GM12878 (cell line): ENCODE data around the gene ACAD11. TPM values are rescaled to one million over a fixed set of nuclear protein-coding genes. Genes with fewer than 3 reads are reported as not detected.

Source experiments
- ATAC-seq: fragments of 200-7000 bp; cut with Tn5 transposase; 3 replicates; pipeline ENCODE4 v1.9.1; 2020; ENCODE audit warnings: mild to moderate bottlenecking, moderate library complexity
- BruUV-seq: library from RNA; stranded (reverse); fragments of 400-500 nt; replicated peaks from 2 replicates; lab custom pipeline; 2021; lab: Mats Ljungman, UMichigan
- CTCF ChIA-PET: fragments of 300-600 bp; sonication (Branson Sonifier 250); formaldehyde crosslinking; extraction: SDS; loops from one replicate; lab custom pipeline; 2021; ENCODE audit warnings: inconsistent platforms; lab: Yijun Ruan, JAX
- POLR2A ChIA-PET: fragments of 350-600 bp; formaldehyde crosslinking; extraction: SDS; loops from one replicate; lab custom pipeline; 2021; ENCODE audit warnings: inconsistent platforms; lab: Charles Lee
- RAD21 ChIA-PET: fragments of 300-600 bp; sonication (Branson Sonifier 250); formaldehyde crosslinking; loops from one replicate; lab custom pipeline; 2023; ENCODE audit warnings: antibody characterized with exemption; ENCODE audit not compliant: unreplicated experiment; lab: Charles Lee
- SMC1A ChIA-PET: fragments of 300-600 bp; sonication (Branson Sonifier 250); formaldehyde crosslinking; loops from one replicate; lab custom pipeline; 2023; ENCODE audit not compliant: unreplicated experiment, uncharacterized antibody; lab: Charles Lee
- DNase-seq: peaks from one replicate; pipeline ENCODE4 v3.0.0-alpha.2; 2011; ENCODE audit warnings: low read depth, low spot score
- FAIRE-seq: peaks from 3 replicates; lab custom pipeline; 2011; peaks lifted over from hg19 to GRCh38; lab: Jason Lieb, UNC
- H2AFZ ChIP-seq: 2 replicates; pipeline ENCODE4 v1.6.0; 2011; ENCODE audit warnings: low read depth, low read length, control low read depth; ENCODE audit not compliant: control insufficient read depth
- H3K27ac ChIP-seq: 2 replicates; pipeline ENCODE4 v1.5.1; 2011; ENCODE audit warnings: control low read depth; ENCODE audit not compliant: control insufficient read depth, insufficient read depth
- H3K27me3 ChIP-seq, 2 experiments: replicated peaks in 1 of 2; 2 replicates each; pipeline versions ENCODE4 v1.6.0 to v1.6.1; 2011; ENCODE audit warnings: low read length in 1 of 2; ENCODE audit not compliant: control insufficient read depth in 2 of 2, insufficient read depth in 2 of 2
- H3K36me3 ChIP-seq, 2 experiments: 2 replicates each; pipeline ENCODE4 v1.5.1; 2011; ENCODE audit warnings: low read length in 1 of 2; ENCODE audit not compliant: control insufficient read depth in 2 of 2, insufficient read depth in 2 of 2
- H3K4me1 ChIP-seq: 2 replicates; pipeline ENCODE4 v1.6.1; 2011; ENCODE audit warnings: mild to moderate bottlenecking, low read length, moderate library complexity, mixed read lengths; ENCODE audit not compliant: control insufficient read depth, insufficient read depth
- H3K4me2 ChIP-seq: 2 replicates; pipeline ENCODE4 v1.6.0; 2011; ENCODE audit warnings: control low read depth; ENCODE audit not compliant: control insufficient read depth, insufficient read depth
- H3K4me3 ChIP-seq: fragments of 200-600 bp; sonication (generic); 2 replicates; pipeline ENCODE4 v1.5.1; 2016
- H3K79me2 ChIP-seq: 2 replicates; pipeline ENCODE4 v1.6.0; 2011; ENCODE audit warnings: low read length; ENCODE audit not compliant: control insufficient read depth, insufficient read depth
- H3K9ac ChIP-seq: 2 replicates; pipeline ENCODE4 v1.8.0; 2011; ENCODE audit warnings: low read length, control low read depth, mixed read lengths; ENCODE audit not compliant: control insufficient read depth, insufficient read depth
- H3K9me3 ChIP-seq: replicated peaks from 3 replicates; pipeline ENCODE4 v1.5.1; 2011; ENCODE audit warnings: mild to moderate bottlenecking, low read length; ENCODE audit not compliant: control insufficient read depth, insufficient read depth
- H4K20me1 ChIP-seq: 2 replicates; pipeline ENCODE4 v1.6.0; 2011; ENCODE audit not compliant: control insufficient read depth, insufficient read depth
- BCLAF1 ChIP-seq: fragments of 450-650 bp; IDR thresholded peaks from 2 replicates; pipeline ENCODE4 v1.6.1; 2017; ENCODE audit warnings: antibody characterized with exemption, mild to moderate bottlenecking, moderate library complexity
- BRCA1 ChIP-seq: IDR thresholded peaks from 2 replicates; pipeline ENCODE4 v1.6.1; 2011; ENCODE audit warnings: low read depth, low read length, improper control_type of control experiment
- EGR1 ChIP-seq, 2 experiments: IDR thresholded peaks; 1 replicate in 1 of 2; 2 replicates in 1 of 2; pipeline ENCODE4 v1.6.1; 2011 to 2012; ENCODE audit warnings: low read depth in 2 of 2, low read length in 2 of 2, borderline replicate concordance in 1 of 2, mild to moderate bottlenecking in 1 of 2, moderate library complexity in 1 of 2
- ESRRA ChIP-seq: IDR thresholded peaks from 2 replicates; pipeline ENCODE4 v1.6.1; 2012; ENCODE audit warnings: mild to moderate bottlenecking, low read length, improper control_type of control experiment
- ETV6 ChIP-seq, 2 experiments: fragments of 450-650 bp in 1 of 2; IDR thresholded peaks in 1 of 2; conservative IDR thresholded peaks in 1 of 2; 2 replicates each; pipeline ENCODE4 v1.6.1; 2014; ENCODE audit warnings: antibody characterized with exemption in 1 of 2, borderline replicate concordance in 1 of 2, low read depth in 1 of 2, mild to moderate bottlenecking in 1 of 2, moderate library complexity in 1 of 2
- GABPA ChIP-seq: IDR thresholded peaks from 2 replicates; pipeline ENCODE4 v1.6.1; 2014; ENCODE audit warnings: antibody characterized with exemption, low read depth, mild to moderate bottlenecking, inconsistent platforms
- IKZF2 ChIP-seq, 2 experiments: fragments of 450-650 bp; IDR thresholded peaks; 2 replicates each; pipeline ENCODE4 v1.6.1; 2017; ENCODE audit warnings: mild to moderate bottlenecking in 2 of 2, moderate library complexity in 2 of 2
- KLF5 ChIP-seq: fragments of 450-650 bp; IDR thresholded peaks from 2 replicates; pipeline ENCODE4 v1.6.1; 2014; ENCODE audit warnings: mild to moderate bottlenecking; ENCODE audit not compliant: partially characterized antibody
- MAX ChIP-seq: IDR thresholded peaks from 2 replicates; pipeline ENCODE4 v1.6.1; 2012; ENCODE audit warnings: low read depth, low read length, improper control_type of control experiment
- PML ChIP-seq: IDR thresholded peaks from 2 replicates; pipeline ENCODE4 v1.6.1; 2012; ENCODE audit warnings: low read length, inconsistent platforms
- POLR2A ChIP-seq: IDR thresholded peaks from 2 replicates; pipeline ENCODE4 v1.6.1; 2011; ENCODE audit warnings: low read depth, mild to moderate bottlenecking, low read length
- SP1 ChIP-seq: IDR thresholded peaks from one replicate; pipeline ENCODE4 v1.6.1; 2011; ENCODE audit warnings: low read depth, low read length
- SRF ChIP-seq, 2 experiments: IDR thresholded peaks; 2 replicates each; pipeline ENCODE4 v1.6.1; 2011; ENCODE audit warnings: low read depth in 2 of 2, low read length in 2 of 2, mild to moderate bottlenecking in 1 of 2, moderate library complexity in 1 of 2
- WRNIP1 ChIP-seq: IDR thresholded peaks from 2 replicates; pipeline ENCODE4 v1.6.1; 2011; ENCODE audit warnings: low read depth, low read length, improper control_type of control experiment, borderline replicate concordance
- WGBS: methylation state at CpG from one replicate; pipeline ENCODE4 v1.1.6; 2016; ENCODE audit warnings: low lambda C conversion rate; ENCODE audit not compliant: insufficient replicate concordance, insufficient coverage; ENCODE audit errors: missing lambda C conversion rate; 5-methylcytosine and 5-hydroxymethylcytosine counted together
- in situ Hi-C: fragments of 300-500 bp; cut with MboI; formaldehyde crosslinking; loops from 9 replicates; pipeline ENCODE4 v1.14.3; 2018; ENCODE audit warnings: mixed read lengths
- intact Hi-C: fragments of 100-400 bp; cut with micrococcal nuclease; formaldehyde crosslinking; loops from one replicate; pipeline ENCODE4 v1.14.2; 2022; ENCODE audit not compliant: unreplicated experiment
- polyA plus RNA-seq, 11 experiments: library from polyadenylated mRNA; depleted of rRNA in 4 of 11; unstranded in 6 of 11; stranded (reverse) in 5 of 11; fragments of >200 nt; fragmentation: Nextera tagmentation in 4 of 11; fragmentation: Illumina TruSeq in 1 of 11; extraction: Ambion mirVana in 4 of 11; extraction: Trizol in 1 of 11; gene quantifications; 1 replicate in 1 of 11; 2 replicates in 10 of 11; pipeline versions ENCODE4 v1.2.1 to v1.2.3, GENCODE V29; 2011 to 2016; ENCODE audit warnings: inconsistent platforms in 2 of 11, missing spikeins in 2 of 11, low read depth in 1 of 11
- total RNA-seq, 4 experiments: library from RNA; depleted of rRNA in 3 of 4; stranded (reverse); fragments of >200 nt in 3 of 4; fragmentation: Illumina TruSeq in 1 of 4; extraction: Trizol in 1 of 4; gene quantifications; 2 replicates each; pipeline versions ENCODE4 v1.2.1 to v1.2.3, GENCODE V29; 2013 to 2021

Gene ACAD11
- total and polyA plus RNA-seq, 10 of the 15 experiments (the other 5 are each of a cell fraction or from before 2014, with no cell fraction given), result 2.4 to 15.9 (median 10.4) TPM

- H3K4me2 ChIP-seq, result no peak overlapping the region
- H3K4me3 ChIP-seq, result no peak overlapping the region
- no peaks in the 10 kb centered on the region for H3K9me3 ChIP-seq
- H2AFZ ChIP-seq, result no peak overlapping the region
- H3K79me2 ChIP-seq, result no peaks in the 10 kb centered on the region
- peaks cover 0 to 3% of the 10 kb centered on the region in 2 experiments; a peak in 1 of 4 replicates for H3K36me3 ChIP-seq
- 94% methylated on average over 2 of the region's 2 CpGs for WGBS
- no peaks in the 10 kb centered on the region for H3K27me3 ChIP-seq
- ATAC-seq, result no peak
- RAD21 ChIA-PET, result interaction anchor here (0.8 kb wide), 1 partner anchor 26 kb away, joined by 3 read pairs; no protein-coding TSS in a partner anchor
- POLR2A ChIA-PET, result no interaction called here
- CTCF ChIA-PET, result interaction anchor here (0.9 kb wide), 1 partner anchor 44 kb away, joined by 3 read pairs; no protein-coding TSS in a partner anchor
- H3K4me1 ChIP-seq, result no peaks in the 10 kb centered on the region
- no TSS peak for BruUV-seq
- TF ChIP-seq KLF5 (no peak), ESRRA (no peak), POLR2A (no peak)
- TF ChIP-seq, all 136 proteins: peak for 0
- no peak for FAIRE-seq
- H3K9ac ChIP-seq, result no peak overlapping the region
- H3K27ac ChIP-seq, result no peak overlapping the region
- in situ Hi-C loops (no loop called here), intact Hi-C loops (no loop called here)
- H4K20me1 ChIP-seq, result no peaks in the 10 kb centered on the region
- DNase-seq, result no peak
- SMC1A ChIA-PET, result interaction anchor here (1.6 kb wide), 1 partner anchor 45 kb away, joined by 6 read pairs; no protein-coding TSS in a partner anchor
Measured at GRCh38 chr3:132597660-132598059, 61.9 kb downstream of the ACAD11 start.

- H3K27ac ChIP-seq, result no peak within 1 kb of the TSS
- H2AFZ ChIP-seq, result no peak within 1 kb of the TSS; the same call in 1 of the 2 replicates
- H3K4me3 ChIP-seq, result no peak within 1 kb of the TSS
- ChIA-PET SMC1A (interaction anchor here (1.6 kb wide), 2 partner anchors 46 to 49 kb away, joined by 3 to 6 read pairs; no protein-coding TSS in a partner anchor), RAD21 (interaction anchor here (0.8 kb wide), 1 partner anchor 27 kb away, joined by 3 read pairs; no protein-coding TSS in a partner anchor), POLR2A (no interaction called here), CTCF (interaction anchor here (0.9 kb wide), 1 partner anchor 45 kb away, joined by 3 read pairs; no protein-coding TSS in a partner anchor)
- no peak for FAIRE-seq
- intact Hi-C loops, result no loop called here
- no TSS peak for BruUV-seq
- no peak within 1 kb of the TSS for H3K9ac ChIP-seq
- peaks cover 0 to 3% of the 10 kb centered on the region in 2 experiments; a peak in 1 of 4 replicates for H3K36me3 ChIP-seq
- no peaks in the 10 kb centered on the region for H3K79me2 ChIP-seq
- in situ Hi-C loops, result no loop called here
- no peaks in the 10 kb centered on the region for H3K27me3 ChIP-seq
- DNase-seq, result no peak
- 100% methylated on average over 2 of the region's 2 CpGs for WGBS
- no peaks in the 10 kb centered on the region for H3K9me3 ChIP-seq
- no peaks in the 10 kb centered on the region for H3K4me1 ChIP-seq
- no peaks in the 10 kb centered on the region for H4K20me1 ChIP-seq
- H3K4me2 ChIP-seq, result no peak within 1 kb of the TSS
- peak; percentile 41; the same call in 2 of the 3 replicates for ATAC-seq
- TF ChIP-seq BRCA1, result no peak
- no peak for TF ChIP-seq IKZF2 (IDR thresholded peaks at IDR 0.05)
- TF ChIP-seq SRF (IDR thresholded peaks at IDR 0.05; ENCODE audit: low read depth in 2 of 2, low read length in 2 of 2), result no peak
- no peak for TF ChIP-seq EGR1 (IDR thresholded peaks at IDR 0.05; ENCODE audit: borderline replicate concordance in 1 of 2, low read depth in 2 of 2, low read length in 2 of 2)
- no peak for TF ChIP-seq WRNIP1
- TF ChIP-seq SP1, result no peak
- TF ChIP-seq BCLAF1, result no peak
- no peak for TF ChIP-seq ETV6 (conservative IDR thresholded peaks at IDR 0.05 in 1 of 2, IDR thresholded peaks at IDR 0.05 in 1 of 2; ENCODE audit: borderline replicate concordance in 1 of 2, low read depth in 1 of 2)
- no peak for TF ChIP-seq GABPA
- TF ChIP-seq MAX, result no peak
- no peak for TF ChIP-seq PML
Measured at GRCh38 chr3:132596816-132597433, 62.7 kb downstream of the ACAD11 start, which contains the start of gene ACKR4. Gene ACKR4 (plus strand): TSS chr3:132597270. CDS start chr3:132600398, 3,128 bp downstream.
